ENCODE data around the gene AUP1.
"Not testable (repeated sequence)": the region's sequence is repeated elsewhere in the genome, so short reads cannot be mapped to it uniquely, and the experiment has no call there.

The AUP1 gene

DNA sequence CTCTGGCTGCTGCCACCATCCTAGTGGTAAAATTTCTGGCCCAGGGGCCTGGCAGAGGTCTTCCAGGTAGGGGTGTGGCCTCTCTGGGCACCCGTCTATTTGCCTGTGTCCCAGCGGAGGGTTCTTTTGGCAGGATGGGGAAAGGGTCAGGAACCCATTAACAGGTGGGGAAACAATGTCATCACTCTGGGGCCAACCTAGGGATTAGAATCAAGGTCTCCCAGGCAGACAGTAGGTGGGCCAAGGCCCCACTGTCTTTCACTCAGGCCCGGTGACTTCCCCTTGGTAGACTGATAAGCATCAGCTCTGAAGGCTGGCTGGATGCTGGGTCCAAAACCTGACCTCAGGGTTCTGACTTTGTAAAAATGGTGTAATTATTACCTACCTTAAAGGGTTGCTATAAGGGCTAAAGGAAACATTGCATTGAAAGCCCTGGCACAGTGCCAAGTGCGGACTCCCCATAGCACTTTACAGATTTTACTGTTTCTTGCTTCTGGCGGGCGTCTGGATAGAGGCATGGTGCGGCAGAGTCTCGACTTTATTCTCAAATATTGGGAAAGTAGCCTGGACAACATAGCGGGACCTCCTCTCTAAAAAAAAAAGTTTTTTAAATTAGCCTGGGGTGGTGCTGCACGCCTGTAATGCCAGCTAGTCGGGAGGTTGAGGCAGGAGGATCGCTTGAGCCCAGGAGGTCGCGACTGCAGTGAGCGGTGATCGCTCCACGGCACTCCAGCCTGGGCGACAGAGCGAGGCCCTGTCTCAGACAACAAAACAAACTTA lies 32.3 kb downstream of the AUP1 start:
- DNase-seq = no peak

- no peak for DNase-seq
These were observed 34.1 kb downstream of the AUP1 start for GRCh38 chr2:74495440-74495839.

DNA sequence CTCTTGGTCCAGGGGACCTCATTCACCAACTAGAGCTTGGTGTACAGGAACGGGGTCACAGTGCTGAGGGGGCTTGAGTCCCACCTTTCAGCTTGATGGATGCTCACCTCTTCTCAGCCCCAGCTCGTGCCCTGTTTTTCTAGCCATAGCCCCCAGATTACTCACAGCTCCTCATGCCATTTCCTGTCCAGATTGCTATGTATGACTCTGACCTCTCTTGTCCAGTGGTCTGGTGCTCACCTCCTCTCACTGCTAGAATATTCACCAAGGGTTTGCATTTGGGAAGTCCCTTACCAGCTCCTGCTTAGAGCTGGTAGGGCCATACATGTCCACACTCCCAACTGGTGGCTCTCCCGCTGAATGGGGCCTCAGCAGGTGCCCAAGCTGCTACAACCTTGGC lies 36.0 kb downstream of the AUP1 start:
- DNase-seq = no peak

DNA sequence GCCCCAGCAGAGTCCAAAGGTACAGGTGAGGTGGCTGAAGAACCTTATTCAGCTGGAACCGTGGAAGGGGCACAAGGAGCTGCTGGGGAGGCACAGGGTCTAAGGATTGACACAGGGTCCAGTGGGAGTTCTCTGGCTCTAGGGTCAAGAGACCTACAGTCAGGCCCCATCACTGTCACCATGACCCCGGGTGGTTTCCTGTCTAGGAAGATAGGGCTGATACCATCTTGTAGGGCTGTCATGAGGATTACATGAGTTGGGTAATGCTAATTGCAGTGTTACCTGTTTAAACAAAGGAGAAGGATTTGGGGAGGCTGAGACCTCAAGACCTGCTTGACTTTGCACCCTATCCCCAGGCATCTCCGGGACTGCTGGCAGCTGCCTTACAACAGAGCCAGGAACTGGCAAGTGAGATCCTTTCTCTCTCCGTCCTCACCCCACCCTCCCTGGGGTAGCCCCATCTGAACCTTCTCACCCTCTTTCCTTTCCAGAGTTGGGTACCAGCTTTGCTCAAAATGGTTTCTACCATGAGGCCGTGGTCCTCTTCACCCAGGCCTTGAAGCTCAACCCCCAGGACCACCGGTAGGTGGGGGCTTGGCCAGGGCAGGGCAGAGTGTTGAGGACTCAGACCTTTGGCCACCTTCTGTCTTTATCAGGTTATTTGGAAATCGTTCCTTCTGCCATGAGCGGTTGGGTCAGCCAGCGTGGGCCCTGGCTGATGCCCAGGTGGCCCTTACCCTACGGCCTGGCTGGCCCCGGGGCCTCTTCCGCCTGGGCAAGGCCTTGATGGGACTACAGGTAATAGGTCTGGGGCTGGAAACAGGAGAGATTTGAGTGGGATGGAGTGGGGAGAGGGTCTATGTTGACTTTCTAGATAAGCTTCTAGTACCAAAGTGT lies 37.6 kb downstream of the AUP1 start:
- no peak for DNase-seq

GRCh38 chr2:74489906-74490305 lies 39.6 kb downstream of the AUP1 start:
- DNase-seq = no peak

GRCh38 chr2:74488643-74489481 lies 40.6 kb downstream of the AUP1 start:
- DNase-seq = no peak

GRCh38 chr2:74486141-74486540 lies 43.4 kb downstream of the AUP1 start:
- DNase-seq = no peak

DNA sequence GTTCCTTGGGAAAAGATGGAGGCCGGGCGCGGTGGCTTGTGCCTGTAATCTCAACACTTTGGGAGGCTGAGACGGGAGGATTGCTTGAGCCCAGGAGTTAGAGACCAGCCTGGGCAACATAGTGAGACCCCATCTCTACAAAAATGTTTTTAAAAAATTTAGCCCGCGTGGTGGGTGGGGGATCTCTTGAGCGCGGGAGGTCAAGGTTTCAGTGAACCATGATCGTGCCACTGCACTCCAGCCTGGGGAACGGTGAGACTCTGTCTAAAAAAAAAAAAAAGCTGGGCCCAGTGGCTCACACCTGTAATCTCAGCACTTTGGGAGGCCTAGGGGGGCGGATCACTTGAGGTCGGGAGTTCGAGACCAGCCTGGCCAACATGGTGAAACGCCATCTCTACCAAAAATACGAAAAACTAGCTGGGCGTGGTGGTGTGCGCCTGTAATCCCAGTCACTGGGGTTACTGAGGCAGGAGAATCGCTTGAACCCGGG lies 45.8 kb downstream of the AUP1 start:
- not testable (repeated sequence) for DNase-seq

GRCh38 chr2:74482801-74483674 lies 46.5 kb downstream of the AUP1 start, which contains the start of the genes CCDC142 and TTC31:
CCDC142 (minus strand) TSS chr2:74482998; CDS start chr2:74482837, 161 bp downstream.
TTC31 (plus strand) TSS chr2:74483081; CDS start chr2:74483096, 15 bp downstream.
- DNase-seq = peak; percentile 73 to 91

- no peak for DNase-seq
These were observed 47.3 kb downstream of the AUP1 start for GRCh38 chr2:74481961-74482800.

DNA sequence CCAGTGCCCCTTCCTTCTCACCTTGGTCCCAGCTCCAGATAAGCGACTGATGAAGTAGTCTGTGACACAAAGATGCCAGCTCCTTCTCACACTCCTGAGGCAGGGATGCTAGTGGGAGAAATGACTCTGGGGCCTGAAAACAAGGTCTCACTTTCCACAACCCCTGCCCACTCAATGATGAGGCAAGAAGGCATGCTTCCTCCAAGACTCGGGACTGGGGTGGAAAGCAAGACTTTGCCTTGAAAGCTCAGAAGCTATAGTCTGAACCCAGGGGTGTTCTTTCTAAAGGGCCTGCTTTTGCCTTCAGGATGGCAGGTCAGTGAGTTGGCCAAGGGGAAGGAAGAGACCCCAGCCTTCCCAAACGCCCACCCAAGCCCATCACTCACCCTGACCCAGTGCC lies 48.1 kb downstream of the AUP1 start:
- DNase-seq = no peak
